Measurements from ENCODE around the gene ATP5F1D. TPM values are rescaled to one million over a fixed set of nuclear protein-coding genes. Genes with fewer than 3 reads are reported as not detected.

Gene ATP5F1D
- total RNA-seq, 1 donor from 2014 or later, result 501 TPM

- TF ChIP-seq CTCF (IDR thresholded peaks at IDR 0.05; ENCODE audit: borderline replicate concordance), result no peak
- intact Hi-C loops (cut with micrococcal nuclease), result no loop called here
- peaks cover 93% of the 10 kb centered on the region for H3K27me3 ChIP-seq (ENCODE audit: low read depth)
Measured at GRCh38 chr19:1292419-1293151, 51.0 kb downstream of the ATP5F1D start.

DNA sequence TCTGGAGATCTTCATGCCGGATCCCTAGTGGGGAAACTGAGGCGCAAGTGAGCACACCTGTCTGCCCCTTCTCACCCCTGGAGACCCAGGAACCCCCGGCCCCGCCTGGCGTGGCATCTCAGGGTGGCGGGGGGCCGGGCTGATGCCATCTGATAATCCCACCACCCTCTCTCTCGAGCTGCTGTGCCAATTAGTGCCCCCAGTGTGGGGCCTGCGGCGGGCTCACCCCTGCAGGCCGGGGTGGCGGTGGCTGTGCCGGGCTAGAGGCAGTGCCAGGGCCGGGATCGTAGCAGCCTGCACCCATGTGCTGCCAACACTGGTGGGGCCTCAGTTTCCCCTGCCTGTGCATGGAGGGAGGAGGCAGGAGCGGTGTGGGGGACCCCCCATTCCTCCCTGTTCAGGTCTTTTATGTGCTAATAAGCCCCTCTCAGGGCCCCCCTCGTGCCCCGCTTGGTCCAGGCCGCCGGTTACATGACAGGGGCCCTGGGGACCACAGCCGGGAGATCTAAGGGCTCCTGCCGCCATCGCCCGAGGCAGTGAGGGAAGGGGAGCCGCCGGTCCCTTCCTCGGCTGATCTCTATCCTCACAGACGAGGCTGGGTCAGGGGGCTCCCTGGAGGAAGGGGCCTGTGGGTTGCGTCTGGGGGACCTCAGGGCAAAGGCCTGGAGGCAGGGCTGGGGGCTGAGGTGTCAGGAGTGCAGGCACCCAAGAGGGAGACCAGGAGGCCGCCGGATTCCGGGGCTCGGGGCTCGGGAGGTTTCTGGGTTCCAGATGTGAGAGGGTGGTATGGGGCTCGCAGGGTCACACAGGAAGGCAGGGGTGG is 52.4 kb downstream of the ATP5F1D start:
- Histone ChIP-seq H3K27ac (replicated peaks) (no peak overlapping the region), H3K4me1 (peaks cover 5% of the 10 kb centered on the region), H3K9me3 (replicated peaks) (no peaks in the 10 kb centered on the region), H3K4me3 (no peak overlapping the region), H3K27me3 (ENCODE audit: low read depth) (peaks cover 79% of the 10 kb centered on the region), H3K36me3 (no peaks in the 10 kb centered on the region)
- no peak for DNase-seq
- intact Hi-C loops (cut with micrococcal nuclease), result no loop called here
- no peak for TF ChIP-seq CTCF (IDR thresholded peaks at IDR 0.05; ENCODE audit: borderline replicate concordance)

More at GRCh38 chr19:1292419-1293151, 51.0 kb downstream of the ATP5F1D start:
- H3K4me3 ChIP-seq, result no peak overlapping the region
- no peak for DNase-seq
- H3K4me1 ChIP-seq, result peaks cover 5% of the 10 kb centered on the region
- H3K27ac ChIP-seq (replicated peaks), result no peak overlapping the region
- no peaks in the 10 kb centered on the region for H3K9me3 ChIP-seq (replicated peaks)
- H3K36me3 ChIP-seq, result no peaks in the 10 kb centered on the region

Other genes starting within 250 kb of the ATP5F1D start
- gene GRIN3B, start 241.3 kb upstream of the ATP5F1D start, total RNA-seq, result not detected
- gene TMEM259, start 220.6 kb upstream of the ATP5F1D start, total RNA-seq, result 119 TPM
- gene RNU6-2, start 220.2 kb upstream of the ATP5F1D start, total RNA-seq, result not detected
- 45.6 TPM for gene CNN2, start 215.1 kb upstream of the ATP5F1D start, total RNA-seq
- gene ABCA7, start 201.6 kb upstream of the ATP5F1D start, total RNA-seq, result 9.3 TPM
- gene ARHGAP45, start 174.6 kb upstream of the ATP5F1D start, total RNA-seq, result 4.8 TPM
- gene POLR2E, start 146.4 kb upstream of the ATP5F1D start, total RNA-seq, result 140 TPM
- gene GPX4, start 137.8 kb upstream of the ATP5F1D start, total RNA-seq, result 327 TPM
- gene SBNO2, start 67.5 kb upstream of the ATP5F1D start, total RNA-seq, result 16.9 TPM
- 50.1 TPM for gene STK11, start 36.0 kb upstream of the ATP5F1D start, total RNA-seq
- 0.96 TPM for gene CBARP, start 3.7 kb upstream of the ATP5F1D start, total RNA-seq
- 60.5 TPM for gene MIDN, start 6.8 kb downstream of the ATP5F1D start, total RNA-seq
- gene CIRBP, start 27.6 kb downstream of the ATP5F1D start, total RNA-seq, result 229 TPM
- gene FAM174C, start 33.8 kb downstream of the ATP5F1D start, total RNA-seq, result 12.4 TPM
- gene EFNA2, start 44.1 kb downstream of the ATP5F1D start, total RNA-seq, result not detected
- 380 TPM for gene NDUFS7, start 142.2 kb downstream of the ATP5F1D start, total RNA-seq
- 77.0 TPM for gene GAMT, start 159.8 kb downstream of the ATP5F1D start, total RNA-seq
- gene DAZAP1, start 165.8 kb downstream of the ATP5F1D start, total RNA-seq, result 81.8 TPM
- gene RPS15, start 196.6 kb downstream of the ATP5F1D start, total RNA-seq, result 588 TPM
- 0.22 TPM for gene APC2, start 208.4 kb downstream of the ATP5F1D start, total RNA-seq
- 16.1 TPM for gene C19orf25, start 237.5 kb downstream of the ATP5F1D start, total RNA-seq
- gene PCSK4, start 248.6 kb downstream of the ATP5F1D start, total RNA-seq, result 1.3 TPM
- 1.9 TPM for gene REEP6, start 249.4 kb downstream of the ATP5F1D start, total RNA-seq

All from left ventricle myocardium inferior (tissue), 1 donor.